ENCODE measurements around the gene ALG13. TPM values are rescaled to one million over a fixed set of nuclear protein-coding genes. Genes with fewer than 3 reads are reported as not detected.

ALG13 gene
- total and polyA plus RNA-seq, 2 donors (not counting 1 experiment from before 2014, with no cell fraction given): 138 to 166 TPM

DNA sequence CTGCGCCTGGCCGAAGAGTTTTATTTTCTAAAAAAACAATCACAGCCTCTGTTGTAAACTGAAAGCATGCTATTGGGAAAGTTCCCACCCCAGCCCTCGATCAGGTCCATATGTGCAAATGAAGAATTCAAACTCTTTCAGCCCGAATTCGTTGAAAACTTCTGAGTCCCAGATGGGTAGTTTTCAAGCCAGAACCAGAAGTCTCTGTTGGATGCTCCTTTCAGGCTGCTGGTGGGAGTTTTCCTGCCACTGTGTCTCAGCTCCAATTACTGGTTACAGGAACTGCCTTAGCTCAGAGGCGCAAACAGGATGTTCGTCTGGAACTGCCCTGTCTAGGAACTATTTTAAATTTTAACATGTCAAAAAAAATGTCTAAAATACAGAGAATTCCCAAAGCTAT is 9.3 kb upstream of the ALG13 start:
- no peak overlapping the region for H2AFZ ChIP-seq (ENCODE audit: insufficient read depth, low read depth, low read length, poor library complexity, severe bottlenecking)
- no peaks in the 10 kb centered on the region for H3K27me3 Mint-ChIP-seq
- no peaks in the 10 kb centered on the region for H3K9me3 ChIP-seq (ENCODE audit: control extremely low read depth in 1 of 3, control insufficient read depth in 2 of 3, insufficient read depth in 1 of 3, low read length in 2 of 3)
- no peak for ATAC-seq (ENCODE audit: low read depth)
- H3K4me3 Mint-ChIP-seq: no peak overlapping the region
- DNase-seq: no peak
- H3K4me2 ChIP-seq (replicated peaks; ENCODE audit: low read depth, low read length, poor library complexity, severe bottlenecking): no peak overlapping the region
- H3K4me3 ChIP-seq (ENCODE audit: control extremely low read depth in 1 of 5, extremely low read depth in 1 of 5, insufficient read depth in 1 of 5, low read depth in 2 of 5, low read length in 4 of 5): no peak overlapping the region
- H3K4me1 ChIP-seq (ENCODE audit: control insufficient read depth in 2 of 2, insufficient read depth in 2 of 2, low read length in 2 of 2): no peaks in the 10 kb centered on the region
- H3K27ac ChIP-seq (ENCODE audit: low read length in 2 of 2): no peak overlapping the region
- TF ChIP-seq EZH2 (IDR thresholded peaks at IDR 0.05; ENCODE audit: borderline replicate concordance, insufficient read depth, low read depth, low read length, poor library complexity, severe bottlenecking): no peak
- TF ChIP-seq, protein P1, sequence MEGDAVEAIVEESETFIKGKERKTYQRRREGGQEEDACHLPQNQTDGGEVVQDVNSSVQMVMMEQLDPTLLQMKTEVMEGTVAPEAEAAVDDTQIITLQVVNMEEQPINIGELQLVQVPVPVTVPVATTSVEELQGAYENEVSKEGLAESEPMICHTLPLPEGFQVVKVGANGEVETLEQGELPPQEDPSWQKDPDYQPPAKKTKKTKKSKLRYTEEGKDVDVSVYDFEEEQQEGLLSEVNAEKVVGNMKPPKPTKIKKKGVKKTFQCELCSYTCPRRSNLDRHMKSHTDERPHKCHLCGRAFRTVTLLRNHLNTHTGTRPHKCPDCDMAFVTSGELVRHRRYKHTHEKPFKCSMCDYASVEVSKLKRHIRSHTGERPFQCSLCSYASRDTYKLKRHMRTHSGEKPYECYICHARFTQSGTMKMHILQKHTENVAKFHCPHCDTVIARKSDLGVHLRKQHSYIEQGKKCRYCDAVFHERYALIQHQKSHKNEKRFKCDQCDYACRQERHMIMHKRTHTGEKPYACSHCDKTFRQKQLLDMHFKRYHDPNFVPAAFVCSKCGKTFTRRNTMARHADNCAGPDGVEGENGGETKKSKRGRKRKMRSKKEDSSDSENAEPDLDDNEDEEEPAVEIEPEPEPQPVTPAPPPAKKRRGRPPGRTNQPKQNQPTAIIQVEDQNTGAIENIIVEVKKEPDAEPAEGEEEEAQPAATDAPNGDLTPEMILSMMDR (IDR thresholded peaks at IDR 0.05): no peak
- H3K79me2 ChIP-seq (ENCODE audit: control insufficient read depth, insufficient read depth, low read length): no peaks in the 10 kb centered on the region
- no peak overlapping the region for H3K27ac Mint-ChIP-seq
- H3K9me3 Mint-ChIP-seq (ENCODE audit: insufficient read depth): no peaks in the 10 kb centered on the region
- H3K4me1 Mint-ChIP-seq: no peaks in the 10 kb centered on the region
- H3K27me3 ChIP-seq (replicated peaks in 1 of 4; ENCODE audit: control extremely low read depth in 1 of 4, control insufficient read depth in 3 of 4, insufficient read depth in 4 of 4, low read length in 3 of 4): peaks cover 0 to 6% (median 0%) of the 10 kb centered on the region in 4 experiments
- no peak overlapping the region for H3K9ac ChIP-seq (ENCODE audit: low read length)
- no peaks in the 10 kb centered on the region for H3K36me3 ChIP-seq (replicated peaks in 1 of 2; ENCODE audit: control extremely low read depth in 1 of 2, control insufficient read depth in 1 of 2, extremely low read depth in 1 of 2, insufficient read depth in 2 of 2, low read length in 1 of 2)
- WGBS (ENCODE audit: insufficient coverage): 96% methylated on average over 3 of the region's 7 CpGs
- H4K20me1 ChIP-seq (ENCODE audit: control insufficient read depth, insufficient read depth, low read length, poor library complexity, severe bottlenecking): no peaks in the 10 kb centered on the region
- intact Hi-C loops (cut with micrococcal nuclease): no loop called here
- ChIA-PET CTCF (interaction anchor here (1.1 kb wide), 1 partner anchor 10 kb away, joined by 4 read pairs; the partner anchor contains the start of gene ALG13), POLR2A (no interaction called here)

DNA sequence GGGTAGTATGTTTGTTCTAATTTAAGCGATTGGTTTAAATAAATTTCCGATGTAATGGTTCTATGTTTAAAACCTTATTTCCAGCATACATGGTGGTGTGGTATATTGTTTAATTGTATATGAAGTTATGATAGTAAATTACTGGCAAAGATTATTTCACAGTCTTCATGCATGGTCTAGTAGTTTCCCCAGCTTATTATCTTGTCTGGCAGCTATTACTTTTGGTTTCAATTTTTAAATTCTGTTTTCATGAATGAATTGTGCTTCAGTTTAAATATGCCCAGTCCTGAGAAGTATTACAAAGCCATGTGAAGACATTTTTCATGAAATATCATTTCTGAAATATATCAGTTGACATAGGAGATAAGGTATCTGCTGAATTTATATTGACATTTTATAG is 6.3 kb downstream of the ALG13 start:
- Mint-ChIP-seq H3K9me3 (ENCODE audit: insufficient read depth) (no peaks in the 10 kb centered on the region), H3K4me3 (no peak overlapping the region), H3K27ac (no peak overlapping the region), H3K4me1 (peaks cover 25% of the 10 kb centered on the region), H3K27me3 (no peaks in the 10 kb centered on the region)
- no peak overlapping the region for H3K4me3 ChIP-seq (ENCODE audit: control extremely low read depth in 1 of 5, extremely low read depth in 1 of 5, insufficient read depth in 1 of 5, low read depth in 2 of 5, low read length in 4 of 5)
- H2AFZ ChIP-seq (ENCODE audit: insufficient read depth, low read depth, low read length, poor library complexity, severe bottlenecking): no peak overlapping the region
- ATAC-seq (ENCODE audit: low read depth): no peak
- H3K79me2 ChIP-seq (ENCODE audit: control insufficient read depth, insufficient read depth, low read length): peaks cover 13% of the 10 kb centered on the region
- POLR2A ChIA-PET: no interaction called here
- no peak overlapping the region for H3K9ac ChIP-seq (ENCODE audit: low read length)
- no CpG with 5 or more reads among the region's 2 CpGs for WGBS (ENCODE audit: insufficient coverage)
- peaks cover 5 to 6% of the 10 kb centered on the region in 2 donors for H3K4me1 ChIP-seq (ENCODE audit: control insufficient read depth in 2 of 2, insufficient read depth in 2 of 2, low read length in 2 of 2)
- H3K27ac ChIP-seq (ENCODE audit: low read length in 2 of 2): no peak overlapping the region
- H3K27me3 ChIP-seq (replicated peaks in 1 of 4; ENCODE audit: control extremely low read depth in 1 of 4, control insufficient read depth in 3 of 4, insufficient read depth in 4 of 4, low read length in 3 of 4): no peaks in the 10 kb centered on the region
- intact Hi-C loops (cut with micrococcal nuclease): no loop called here
- no peak overlapping the region for H3K4me2 ChIP-seq (replicated peaks; ENCODE audit: low read depth, low read length, poor library complexity, severe bottlenecking)
- CTCF ChIA-PET: no interaction called here
- TF ChIP-seq, protein P1 (IDR thresholded peaks at IDR 0.05): no peak
- no peak for TF ChIP-seq EZH2 (IDR thresholded peaks at IDR 0.05; ENCODE audit: borderline replicate concordance, insufficient read depth, low read depth, low read length, poor library complexity, severe bottlenecking)
- no peak for DNase-seq
- peaks cover 3 to 35% of the 10 kb centered on the region in 2 experiments for H3K36me3 ChIP-seq (replicated peaks in 1 of 2; ENCODE audit: control extremely low read depth in 1 of 2, control insufficient read depth in 1 of 2, extremely low read depth in 1 of 2, insufficient read depth in 2 of 2, low read length in 1 of 2)
- no peaks in the 10 kb centered on the region for H3K9me3 ChIP-seq (ENCODE audit: control extremely low read depth in 1 of 3, control insufficient read depth in 2 of 3, insufficient read depth in 1 of 3, low read length in 2 of 3)
- H4K20me1 ChIP-seq (ENCODE audit: control insufficient read depth, insufficient read depth, low read length, poor library complexity, severe bottlenecking): no peaks in the 10 kb centered on the region

Measured in B cell (primary cell).